Measurements from ENCODE around the gene WDR17. TPM values are rescaled to one million over a fixed set of nuclear protein-coding genes. Genes with fewer than 3 reads are reported as not detected.

The WDR17 gene
- 0.23 and 5.8 TPM in 2 replicates for total RNA-seq (2014; rRNA removed; shearing (Covaris generic); ENCODE audit: low replicate concordance)

GRCh38 chr4:176065435-176066291, at the start of gene WDR17:
Gene WDR17, plus strand, starts transcription at chr4:176065841. Its CDS starts 45,740 bp downstream, at chr4:176111581.
- Histone ChIP-seq H3K9me3 (no peaks in the 10 kb centered on the region), H3K27me3 (no peaks in the 10 kb centered on the region), H3K36me3 (no peaks in the 10 kb centered on the region), H3K4me3 (peak within 1 kb of the TSS; percentile 54)
- DNase-seq: peak; percentile 87

- no peak for DNase-seq
- H3K4me3 ChIP-seq: no peak overlapping the region
Measured at GRCh38 chr4:176016601-176017000, 49.0 kb upstream of the WDR17 start.

GRCh38 chr4:176020481-176021085, 45.1 kb upstream of the WDR17 start:
- Histone ChIP-seq H3K9me3 (no peaks in the 10 kb centered on the region), H3K27me3 (no peaks in the 10 kb centered on the region)
- no peak for DNase-seq

More at GRCh38 chr4:176016601-176017000, 49.0 kb upstream of the WDR17 start:
- Histone ChIP-seq H3K9me3 (no peaks in the 10 kb centered on the region), H3K36me3 (no peaks in the 10 kb centered on the region), H3K27me3 (no peaks in the 10 kb centered on the region)

GRCh38 chr4:176030391-176030790, 35.2 kb upstream of the WDR17 start:
- Histone ChIP-seq H3K27me3 (no peaks in the 10 kb centered on the region), H3K4me3 (no peak overlapping the region), H3K9me3 (no peaks in the 10 kb centered on the region), H3K36me3 (no peaks in the 10 kb centered on the region)
- DNase-seq: no peak

More at GRCh38 chr4:176020481-176021085, 45.1 kb upstream of the WDR17 start:
- no peak overlapping the region for H3K4me3 ChIP-seq
- H3K36me3 ChIP-seq: no peaks in the 10 kb centered on the region

DNA sequence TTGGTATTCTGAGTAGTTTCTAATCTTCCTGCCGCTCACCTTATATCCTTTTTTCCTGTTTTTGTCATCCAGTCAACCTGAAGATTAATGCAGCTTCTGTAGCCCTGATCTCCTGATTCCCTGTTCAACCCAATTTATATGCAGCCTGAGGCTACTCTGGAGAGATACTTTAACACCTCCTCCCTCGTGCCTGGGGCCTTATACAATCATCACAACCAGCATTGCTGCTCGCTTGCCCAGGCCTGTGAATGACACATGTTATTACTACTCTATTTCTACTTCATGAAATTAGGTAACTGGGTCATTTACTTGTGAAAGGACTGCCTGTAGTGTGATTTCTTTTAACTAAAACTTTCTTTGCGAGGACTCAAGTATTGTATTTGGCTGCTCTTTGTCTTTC, 33.7 kb upstream of the WDR17 start:
- Histone ChIP-seq H3K4me3 (no peak overlapping the region), H3K27me3 (no peaks in the 10 kb centered on the region), H3K36me3 (no peaks in the 10 kb centered on the region), H3K9me3 (no peaks in the 10 kb centered on the region)
- DNase-seq: no peak

GRCh38 chr4:176032454-176032853, 33.2 kb upstream of the WDR17 start:
- H3K27me3 ChIP-seq: no peaks in the 10 kb centered on the region
- H3K9me3 ChIP-seq: no peaks in the 10 kb centered on the region
- no peak overlapping the region for H3K4me3 ChIP-seq
- H3K36me3 ChIP-seq: no peaks in the 10 kb centered on the region
- no peak for DNase-seq

GRCh38 chr4:176034499-176034898, 31.1 kb upstream of the WDR17 start:
- DNase-seq: no peak
- Histone ChIP-seq H3K9me3 (no peaks in the 10 kb centered on the region), H3K27me3 (no peaks in the 10 kb centered on the region), H3K36me3 (no peaks in the 10 kb centered on the region), H3K4me3 (no peak overlapping the region)

DNA sequence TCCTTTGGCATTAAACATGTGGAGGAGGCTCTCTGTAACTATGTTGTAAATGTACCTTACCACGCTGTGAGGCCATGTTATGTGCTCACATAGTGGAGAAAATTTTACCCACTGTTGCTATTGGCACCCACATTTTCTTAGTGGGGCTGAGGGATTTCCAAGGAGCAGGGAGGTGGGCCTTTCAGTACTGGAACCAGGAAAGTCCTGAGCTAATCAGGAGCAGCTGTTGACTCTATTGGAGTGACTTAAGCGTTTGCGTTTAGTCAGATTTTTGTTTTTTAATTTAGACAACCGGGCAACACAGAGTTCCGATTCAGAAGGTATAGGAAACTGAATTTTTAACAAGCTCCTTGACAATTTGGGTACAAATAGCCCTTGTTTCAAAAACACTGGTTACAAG, 30.7 kb upstream of the WDR17 start:
- H3K36me3 ChIP-seq: no peaks in the 10 kb centered on the region
- no peaks in the 10 kb centered on the region for H3K9me3 ChIP-seq
- DNase-seq: no peak

GRCh38 chr4:176036585-176037205, 28.9 kb upstream of the WDR17 start:
- Histone ChIP-seq H3K4me3 (no peak overlapping the region), H3K27me3 (no peaks in the 10 kb centered on the region), H3K36me3 (no peaks in the 10 kb centered on the region), H3K9me3 (no peaks in the 10 kb centered on the region)
- DNase-seq: no peak

More for the DNA sequence above, 30.7 kb upstream of the WDR17 start:
- Histone ChIP-seq H3K4me3 (no peak overlapping the region), H3K27me3 (no peaks in the 10 kb centered on the region)

DNA sequence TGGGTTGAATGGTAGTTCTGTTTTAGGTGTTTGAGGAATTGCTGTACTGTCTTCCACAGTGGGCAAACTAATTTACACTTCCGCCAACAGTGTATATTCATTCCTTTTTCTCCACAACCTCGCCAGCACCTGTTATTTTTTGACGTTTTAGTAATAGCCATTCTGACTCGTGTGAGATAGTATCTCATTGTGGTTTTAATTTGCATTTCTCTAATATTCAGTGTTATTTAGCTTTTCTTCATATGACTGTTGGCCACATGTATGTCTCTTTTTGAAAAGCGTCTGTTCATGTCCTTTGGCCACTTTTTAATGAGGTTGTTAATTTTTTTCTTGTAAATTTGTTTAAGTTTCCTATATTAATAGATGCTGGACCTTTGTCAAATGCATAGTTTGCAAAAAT, 26.9 kb upstream of the WDR17 start:
- Histone ChIP-seq H3K9me3 (no peaks in the 10 kb centered on the region), H3K27me3 (no peaks in the 10 kb centered on the region), H3K4me3 (no peak overlapping the region), H3K36me3 (no peaks in the 10 kb centered on the region)
- DNase-seq: no peak

- Histone ChIP-seq H3K27me3 (no peaks in the 10 kb centered on the region), H3K9me3 (no peaks in the 10 kb centered on the region), H3K4me3 (no peak overlapping the region), H3K36me3 (no peaks in the 10 kb centered on the region)
- DNase-seq: no peak
Measured at GRCh38 chr4:176042195-176042594, 23.4 kb upstream of the WDR17 start.

GRCh38 chr4:176043838-176044588, 21.6 kb upstream of the WDR17 start:
- Histone ChIP-seq H3K36me3 (no peaks in the 10 kb centered on the region), H3K9me3 (no peaks in the 10 kb centered on the region), H3K27me3 (no peaks in the 10 kb centered on the region), H3K4me3 (no peak overlapping the region)
- DNase-seq: no peak

GRCh38 chr4:176044589-176044951, 21.1 kb upstream of the WDR17 start:
- peak; percentile 33 for DNase-seq

GRCh38 chr4:176048631-176049030, 17.0 kb upstream of the WDR17 start:
- no peaks in the 10 kb centered on the region for H3K9me3 ChIP-seq
- H3K27me3 ChIP-seq: no peaks in the 10 kb centered on the region
- H3K4me3 ChIP-seq: no peak overlapping the region
- H3K36me3 ChIP-seq: no peaks in the 10 kb centered on the region
- DNase-seq: no peak

More at GRCh38 chr4:176044589-176044951, 21.1 kb upstream of the WDR17 start:
- Histone ChIP-seq H3K4me3 (no peak overlapping the region), H3K36me3 (no peaks in the 10 kb centered on the region), H3K9me3 (no peaks in the 10 kb centered on the region), H3K27me3 (no peaks in the 10 kb centered on the region)

DNA sequence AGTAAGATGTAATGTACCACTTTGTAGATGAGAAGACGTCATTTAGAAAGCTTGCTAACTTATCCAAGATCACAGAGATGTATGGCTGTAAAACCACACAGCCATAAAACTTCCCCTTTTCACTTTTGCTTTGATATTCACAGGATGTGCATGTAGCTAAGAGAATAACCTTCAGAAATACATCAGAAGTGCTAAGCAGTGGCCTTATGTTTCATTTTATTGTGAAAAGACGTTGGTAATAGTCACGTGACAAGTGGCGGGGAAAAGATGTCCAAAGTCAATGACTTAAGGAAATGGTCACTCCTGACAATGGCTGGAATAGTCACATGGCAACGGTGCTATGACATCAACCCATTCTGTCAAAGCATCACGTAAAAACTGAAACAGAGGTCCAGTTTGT, 12.9 kb upstream of the WDR17 start:
- H3K4me3 ChIP-seq: no peak overlapping the region
- H3K9me3 ChIP-seq: no peaks in the 10 kb centered on the region
- H3K27me3 ChIP-seq: no peaks in the 10 kb centered on the region
- no peak for DNase-seq
- H3K36me3 ChIP-seq: no peaks in the 10 kb centered on the region

DNA sequence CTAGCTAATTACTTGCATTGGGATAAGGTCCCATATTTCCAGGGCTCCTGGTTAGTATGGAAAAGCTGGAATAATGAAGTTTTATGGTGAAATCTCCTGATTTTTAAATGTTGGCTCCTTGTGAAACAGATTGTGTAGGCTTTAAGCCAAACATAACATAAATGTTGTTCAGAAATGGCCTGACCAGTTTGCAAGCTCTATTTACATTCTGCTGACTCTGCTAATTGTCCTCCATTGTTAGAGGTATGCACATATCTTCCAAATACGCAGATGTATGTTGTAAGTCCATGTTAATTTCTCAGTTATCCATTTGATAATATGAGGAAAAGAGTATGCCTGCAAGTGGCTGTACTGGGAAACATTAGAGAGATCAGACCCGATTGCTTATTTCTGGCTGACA, 11.9 kb upstream of the WDR17 start:
- Histone ChIP-seq H3K27me3 (no peaks in the 10 kb centered on the region), H3K9me3 (no peaks in the 10 kb centered on the region), H3K36me3 (no peaks in the 10 kb centered on the region), H3K4me3 (no peak overlapping the region)
- no peak for DNase-seq

- H3K27me3 ChIP-seq: no peaks in the 10 kb centered on the region
Measured at GRCh38 chr4:176054942-176055341, 10.7 kb upstream of the WDR17 start.

More at GRCh38 chr4:176054942-176055341, 10.7 kb upstream of the WDR17 start:
- H3K4me3 ChIP-seq: no peak overlapping the region
- H3K36me3 ChIP-seq: no peaks in the 10 kb centered on the region
- H3K9me3 ChIP-seq: no peaks in the 10 kb centered on the region
- DNase-seq: no peak

Measured in MG63 (cell line).